ENCODE data around the gene PGPEP1.
"Not testable (repeated sequence)": the region's sequence is repeated elsewhere in the genome, so short reads cannot be mapped to it uniquely, and the experiment has no call there.

Gene PGPEP1

GRCh38 chr19:18368504-18369222, 28.3 kb downstream of the PGPEP1 start:
- DNase-seq, result no peak

GRCh38 chr19:18373407-18373891, 33.1 kb downstream of the PGPEP1 start:
- DNase-seq, result no peak

GRCh38 chr19:18373892-18374629, 33.7 kb downstream of the PGPEP1 start:
- DNase-seq, result no peak

- DNase-seq, result no peak
Measured at GRCh38 chr19:18377026-18377425, 36.6 kb downstream of the PGPEP1 start.

- DNase-seq, result no peak
Measured at GRCh38 chr19:18379803-18380747, 39.7 kb downstream of the PGPEP1 start.

GRCh38 chr19:18380843-18381242, 40.4 kb downstream of the PGPEP1 start:
- DNase-seq, result no peak

- DNase-seq, result not testable (repeated sequence)
Measured at GRCh38 chr19:18383622-18384021, 43.2 kb downstream of the PGPEP1 start.

GRCh38 chr19:18384775-18385174, 44.4 kb downstream of the PGPEP1 start:
- no peak for DNase-seq

GRCh38 chr19:18385359-18385674, 44.9 kb downstream of the PGPEP1 start:
- no peak for DNase-seq

- no peak for DNase-seq
Measured at GRCh38 chr19:18385675-18386542, 45.5 kb downstream of the PGPEP1 start, which contains the start of gene GDF15. TSS of gene GDF15 (plus strand) at chr19:18386158. CDS start at chr19:18386190, 32 bp downstream.

GRCh38 chr19:18386543-18387271, 46.3 kb downstream of the PGPEP1 start:
- no peak for DNase-seq

- no peak for DNase-seq
Measured at GRCh38 chr19:18388100-18388959, 47.9 kb downstream of the PGPEP1 start.

GRCh38 chr19:18388960-18389725, 48.7 kb downstream of the PGPEP1 start:
- DNase-seq, result no peak

GRCh38 chr19:18389726-18390064, 49.3 kb downstream of the PGPEP1 start:
- no peak for DNase-seq

GRCh38 chr19:18390065-18390907, 49.9 kb downstream of the PGPEP1 start:
- DNase-seq, result no peak

- DNase-seq, result no peak
Measured at GRCh38 chr19:18391509-18392075, 51.2 kb downstream of the PGPEP1 start.

GRCh38 chr19:18392417-18392816, 52.0 kb downstream of the PGPEP1 start:
- DNase-seq, result no peak

- DNase-seq, result no peak
Measured at GRCh38 chr19:18392926-18393325, 52.5 kb downstream of the PGPEP1 start.

All from cerebellar nuclear complex (tissue), 1 donor.